ENCODE measurements around the gene GLYR1. TPM values are rescaled to one million over a fixed set of nuclear protein-coding genes. Genes with fewer than 3 reads are reported as not detected.

Gene GLYR1
- total RNA-seq, 5 donors from 2014 or later (not counting 1 experiment from before 2014, with no cell fraction given): 95.5 to 106 (median 102) TPM

GRCh38 chr16:4892361-4893102, 45.4 kb upstream of the GLYR1 start:
- ATAC-seq (replicated peaks in 1 of 4) (no peak), DNase-seq (no peak)
- Mint-ChIP-seq H3K9me3 (no peaks in the 10 kb centered on the region), H3K4me3 (no peak overlapping the region), H3K4me1 (no peaks in the 10 kb centered on the region), H3K36me3 (peaks cover 4% of the 10 kb centered on the region), H3K27me3 (no peaks in the 10 kb centered on the region), H3K27ac (no peak overlapping the region)
- Histone ChIP-seq H3K36me3 (ENCODE audit: control insufficient read depth in 2 of 2, extremely low read depth in 1 of 2, insufficient read depth in 1 of 2, low read length in 1 of 2) (no peaks in the 10 kb centered on the region), H3K9me3 (no peaks in the 10 kb centered on the region), H3K27ac (ENCODE audit: low read length) (no peak overlapping the region), H3K4me3 (ENCODE audit: control insufficient read depth in 1 of 2, extremely low read depth in 1 of 2, low read length in 1 of 2) (no peak overlapping the region), H3K27me3 (replicated peaks in 1 of 2; ENCODE audit: control insufficient read depth in 2 of 2, extremely low read depth in 1 of 2, insufficient read depth in 2 of 2, low read length in 1 of 2) (peaks cover 0 to 5% of the 10 kb centered on the region in 2 experiments), H3K4me1 (ENCODE audit: control insufficient read depth in 1 of 2, extremely low read depth in 1 of 2, insufficient read depth in 2 of 2, low read length in 2 of 2) (no peaks in the 10 kb centered on the region)
- POLR2A ChIA-PET: no interaction called here
- CTCF ChIA-PET: no interaction called here
- WGBS (ENCODE audit: insufficient coverage): 66% methylated on average over 18 of the region's 23 CpGs

GRCh38 chr16:4891886-4892216, 44.8 kb upstream of the GLYR1 start:
- Histone ChIP-seq H3K27ac (ENCODE audit: low read length) (no peak overlapping the region), H3K36me3 (ENCODE audit: control insufficient read depth in 2 of 2, extremely low read depth in 1 of 2, insufficient read depth in 1 of 2, low read length in 1 of 2) (peaks cover 0 to 5% of the 10 kb centered on the region in 2 donors), H3K4me1 (ENCODE audit: control insufficient read depth in 1 of 2, extremely low read depth in 1 of 2, insufficient read depth in 2 of 2, low read length in 2 of 2) (no peaks in the 10 kb centered on the region), H3K4me3 (ENCODE audit: control insufficient read depth in 1 of 2, extremely low read depth in 1 of 2, low read length in 1 of 2) (no peak overlapping the region), H3K9me3 (no peaks in the 10 kb centered on the region), H3K27me3 (replicated peaks in 1 of 2; ENCODE audit: control insufficient read depth in 2 of 2, extremely low read depth in 1 of 2, insufficient read depth in 2 of 2, low read length in 1 of 2) (peaks cover 0 to 5% of the 10 kb centered on the region in 2 experiments)
- H3K27ac Mint-ChIP-seq: no peak overlapping the region
- 84% methylated on average over 12 of the region's 12 CpGs for WGBS (ENCODE audit: insufficient coverage)
- H3K4me1 Mint-ChIP-seq: no peaks in the 10 kb centered on the region
- H3K9me3 Mint-ChIP-seq: no peaks in the 10 kb centered on the region
- DNase-seq: no peak
- no peak for ATAC-seq (replicated peaks in 1 of 4)
- CTCF ChIA-PET: no interaction called here
- H3K27me3 Mint-ChIP-seq: no peaks in the 10 kb centered on the region
- no peak overlapping the region for H3K4me3 Mint-ChIP-seq
- peaks cover 8% of the 10 kb centered on the region for H3K36me3 Mint-ChIP-seq
- POLR2A ChIA-PET: no interaction called here

- WGBS (ENCODE audit: insufficient coverage): 88% methylated on average over 16 of the region's 16 CpGs
- DNase-seq (no peak), ATAC-seq (replicated peaks in 1 of 4) (no peak)
- Mint-ChIP-seq H3K4me1 (no peaks in the 10 kb centered on the region), H3K9me3 (no peaks in the 10 kb centered on the region), H3K4me3 (no peak overlapping the region), H3K36me3 (peaks cover 9% of the 10 kb centered on the region), H3K27ac (no peak overlapping the region), H3K27me3 (no peaks in the 10 kb centered on the region)
- no peak overlapping the region for H3K27ac ChIP-seq (ENCODE audit: low read length)
- peaks cover 0 to 5% of the 10 kb centered on the region in 2 donors for H3K36me3 ChIP-seq (ENCODE audit: control insufficient read depth in 2 of 2, extremely low read depth in 1 of 2, insufficient read depth in 1 of 2, low read length in 1 of 2)
- H3K4me3 ChIP-seq (ENCODE audit: control insufficient read depth in 1 of 2, extremely low read depth in 1 of 2, low read length in 1 of 2): no peak overlapping the region
- H3K27me3 ChIP-seq (replicated peaks in 1 of 2; ENCODE audit: control insufficient read depth in 2 of 2, extremely low read depth in 1 of 2, insufficient read depth in 2 of 2, low read length in 1 of 2): peaks cover 0 to 5% of the 10 kb centered on the region in 2 experiments
- no peaks in the 10 kb centered on the region for H3K4me1 ChIP-seq (ENCODE audit: control insufficient read depth in 1 of 2, extremely low read depth in 1 of 2, insufficient read depth in 2 of 2, low read length in 2 of 2)
- no peaks in the 10 kb centered on the region for H3K9me3 ChIP-seq
- CTCF ChIA-PET: no interaction called here
- POLR2A ChIA-PET: no interaction called here
Observed at GRCh38 chr16:4891097-4891885, 44.2 kb upstream of the GLYR1 start.

DNA sequence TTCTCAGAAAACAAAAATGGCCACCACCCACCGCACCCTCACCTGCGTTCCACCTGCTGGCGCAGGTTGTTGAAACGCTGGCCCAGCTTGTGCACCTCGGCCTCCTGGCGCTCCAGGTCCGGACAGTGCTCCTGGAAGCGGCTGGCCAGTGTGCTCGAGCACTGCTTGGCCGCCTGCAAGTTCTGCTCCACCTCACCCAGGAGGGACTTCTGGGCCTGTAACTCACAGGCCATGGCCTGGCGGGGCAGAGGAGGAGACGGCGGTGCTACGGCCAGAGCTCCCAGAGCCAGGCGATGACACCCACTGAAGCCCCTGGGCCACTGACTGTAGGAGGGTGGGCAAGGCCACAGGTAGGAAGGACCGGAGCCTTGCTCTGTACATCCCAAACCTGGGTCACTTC, 43.6 kb upstream of the GLYR1 start:
- CTCF ChIA-PET: no interaction called here
- peaks cover 13% of the 10 kb centered on the region for H3K36me3 Mint-ChIP-seq
- no peaks in the 10 kb centered on the region for H3K9me3 Mint-ChIP-seq
- Histone ChIP-seq H3K4me1 (ENCODE audit: control insufficient read depth in 1 of 2, extremely low read depth in 1 of 2, insufficient read depth in 2 of 2, low read length in 2 of 2) (no peaks in the 10 kb centered on the region), H3K9me3 (no peaks in the 10 kb centered on the region), H3K27ac (ENCODE audit: low read length) (no peak overlapping the region), H3K4me3 (ENCODE audit: control insufficient read depth in 1 of 2, extremely low read depth in 1 of 2, low read length in 1 of 2) (no peak overlapping the region), H3K36me3 (ENCODE audit: control insufficient read depth in 2 of 2, extremely low read depth in 1 of 2, insufficient read depth in 1 of 2, low read length in 1 of 2) (peaks cover 0 to 11% of the 10 kb centered on the region in 2 donors), H3K27me3 (replicated peaks in 1 of 2; ENCODE audit: control insufficient read depth in 2 of 2, extremely low read depth in 1 of 2, insufficient read depth in 2 of 2, low read length in 1 of 2) (peaks cover 0 to 3% of the 10 kb centered on the region in 2 experiments)
- no peak for ATAC-seq (replicated peaks in 1 of 4)
- no peak for DNase-seq
- WGBS (ENCODE audit: insufficient coverage): 97% methylated on average over 15 of the region's 16 CpGs
- peaks cover 0 to 4% (median 0%) of the 10 kb centered on the region in 3 donors for H3K4me1 Mint-ChIP-seq
- POLR2A ChIA-PET: no interaction called here
- no peak overlapping the region for H3K4me3 Mint-ChIP-seq
- no peaks in the 10 kb centered on the region for H3K27me3 Mint-ChIP-seq
- no peak overlapping the region for H3K27ac Mint-ChIP-seq

- Histone ChIP-seq H3K27me3 (replicated peaks in 1 of 2; ENCODE audit: control insufficient read depth in 2 of 2, extremely low read depth in 1 of 2, insufficient read depth in 2 of 2, low read length in 1 of 2) (no peaks in the 10 kb centered on the region), H3K36me3 (ENCODE audit: control insufficient read depth in 2 of 2, extremely low read depth in 1 of 2, insufficient read depth in 1 of 2, low read length in 1 of 2) (peaks cover 0 to 15% of the 10 kb centered on the region in 2 donors), H3K4me1 (ENCODE audit: control insufficient read depth in 1 of 2, extremely low read depth in 1 of 2, insufficient read depth in 2 of 2, low read length in 2 of 2) (no peaks in the 10 kb centered on the region), H3K9me3 (no peaks in the 10 kb centered on the region), H3K27ac (ENCODE audit: low read length) (no peak overlapping the region), H3K4me3 (ENCODE audit: control insufficient read depth in 1 of 2, extremely low read depth in 1 of 2, low read length in 1 of 2) (no peak overlapping the region)
- CTCF ChIA-PET: no interaction called here
- DNase-seq (no peak), ATAC-seq (replicated peaks in 1 of 4) (no peak)
- Mint-ChIP-seq H3K27me3 (no peaks in the 10 kb centered on the region), H3K27ac (no peak overlapping the region), H3K4me3 (no peak overlapping the region), H3K36me3 (peaks cover 18% of the 10 kb centered on the region), H3K9me3 (no peaks in the 10 kb centered on the region), H3K4me1 (peaks cover 0 to 5% (median 0%) of the 10 kb centered on the region in 3 donors)
- POLR2A ChIA-PET: no interaction called here
- WGBS (ENCODE audit: insufficient coverage): 90% methylated on average over 4 of the region's 11 CpGs
Observed at GRCh38 chr16:4890026-4890425, 42.9 kb upstream of the GLYR1 start.

DNA sequence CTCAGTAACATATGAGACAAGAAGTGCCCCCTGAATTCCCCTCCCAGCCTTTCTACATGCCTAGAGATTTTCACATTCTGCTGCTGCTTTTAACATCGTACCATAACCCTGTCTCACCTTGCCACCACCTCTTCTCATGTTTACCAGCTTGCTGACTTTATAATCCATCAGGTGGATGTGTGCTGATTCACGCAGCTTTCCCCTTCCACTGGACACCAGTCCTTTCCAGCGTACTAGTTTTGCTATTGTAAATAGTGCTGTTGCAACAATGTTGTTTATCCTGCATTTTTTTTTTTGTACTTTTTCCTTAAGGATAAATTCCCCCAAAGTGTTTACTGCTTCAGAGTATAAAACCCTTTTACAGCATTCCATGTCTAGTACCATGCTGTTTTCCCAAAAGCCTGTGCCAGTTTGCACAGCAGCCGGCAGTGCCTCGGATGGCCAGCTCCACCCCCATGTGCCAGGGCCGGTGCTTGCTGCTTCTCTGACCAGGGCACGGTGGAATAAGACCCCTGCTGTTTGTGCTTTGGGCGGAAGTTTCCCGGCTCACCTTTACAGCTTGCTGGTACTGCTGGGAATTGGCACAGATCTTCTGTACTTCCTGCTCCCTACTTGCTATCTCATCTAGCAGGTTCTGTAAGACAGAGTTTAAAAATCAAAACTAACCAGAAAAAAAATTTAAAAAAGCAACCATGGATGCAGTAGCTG, 41.5 kb upstream of the GLYR1 start:
- H3K27ac Mint-ChIP-seq: peak overlapping the region in 1 of 2 donors; percentile 28
- Histone ChIP-seq H3K27me3 (replicated peaks in 1 of 2; ENCODE audit: control insufficient read depth in 2 of 2, extremely low read depth in 1 of 2, insufficient read depth in 2 of 2, low read length in 1 of 2) (no peaks in the 10 kb centered on the region), H3K36me3 (ENCODE audit: control insufficient read depth in 2 of 2, extremely low read depth in 1 of 2, insufficient read depth in 1 of 2, low read length in 1 of 2) (peaks cover 0 to 26% of the 10 kb centered on the region in 2 donors), H3K4me1 (ENCODE audit: control insufficient read depth in 1 of 2, extremely low read depth in 1 of 2, insufficient read depth in 2 of 2, low read length in 2 of 2) (no peaks in the 10 kb centered on the region), H3K9me3 (no peaks in the 10 kb centered on the region), H3K4me3 (ENCODE audit: control insufficient read depth in 1 of 2, extremely low read depth in 1 of 2, low read length in 1 of 2) (no peak overlapping the region), H3K27ac (ENCODE audit: low read length) (no peak overlapping the region)
- peaks cover 0 to 5% (median 0%) of the 10 kb centered on the region in 3 donors for H3K4me1 Mint-ChIP-seq
- DNase-seq: no peak
- no peak for ATAC-seq (replicated peaks in 1 of 4)
- H3K9me3 Mint-ChIP-seq: no peaks in the 10 kb centered on the region
- WGBS (ENCODE audit: insufficient coverage): 95% methylated on average over 6 of the region's 9 CpGs
- no peak overlapping the region for H3K4me3 Mint-ChIP-seq
- ChIA-PET CTCF (interaction anchor here in 1 of 2 donors (0.5 kb wide), 1 partner anchor 563 kb away, joined by 9 read pairs; no protein-coding TSS in a partner anchor), POLR2A (no interaction called here)
- peaks cover 32% of the 10 kb centered on the region for H3K36me3 Mint-ChIP-seq
- H3K27me3 Mint-ChIP-seq: no peaks in the 10 kb centered on the region

All from T-cell (primary cell).